Heart left ventricle (tissue), 16 donors: ENCODE measurements around the gene CCDC9. TPM values are rescaled to one million over a fixed set of nuclear protein-coding genes. Genes with fewer than 3 reads are reported as not detected.

Experiments
- ATAC-seq, 4 donors: fragments of 200-7000 bp; cut with Tn5 transposase; one replicate each; pipeline ENCODE4 v1.9.1; 2020 to 2022; ENCODE audit warnings: moderate library complexity in 4 of 4, mild to moderate bottlenecking in 3 of 4, moderate number of reproducible peaks in 1 of 4
- DNase-seq, 5 donors: peaks; one replicate each; pipeline ENCODE4 v3.0.0-alpha.2; 2020
- H3K27ac ChIP-seq, 12 donors: fragments of 200-600 bp; sonication (generic) in 4 of 12; one replicate each; pipeline versions ENCODE4 v1.5.0 to v1.8.0; 2016 to 2022; ENCODE audit warnings: mild to moderate bottlenecking in 2 of 12
- H3K27me3 ChIP-seq, 9 donors: fragments of 200-600 bp; sonication (generic) in 2 of 9; one replicate each; pipeline versions ENCODE4 v1.5.1 to v1.8.0; 2016 to 2022; ENCODE audit warnings: mild to moderate bottlenecking in 3 of 9
- H3K36me3 ChIP-seq, 9 donors: fragments of 200-600 bp; sonication (generic) in 2 of 9; one replicate each; pipeline versions ENCODE4 v1.5.0 to v1.8.0; 2018 to 2022; ENCODE audit warnings: mild to moderate bottlenecking in 2 of 9
- H3K4me1 ChIP-seq, 12 donors: fragments of 200-600 bp; sonication (generic) in 4 of 12; one replicate each; pipeline versions ENCODE4 v1.5.0 to v1.8.0; 2016 to 2022; ENCODE audit warnings: mild to moderate bottlenecking in 3 of 12
- H3K4me3 ChIP-seq, 12 donors: fragments of 200-600 bp; sonication (generic) in 4 of 12; one replicate each; pipeline versions ENCODE4 v1.5.0 to v1.8.0; 2017 to 2022; ENCODE audit warnings: mild to moderate bottlenecking in 9 of 12, moderate library complexity in 4 of 12
- H3K9me3 ChIP-seq, 12 donors: fragments of 200-600 bp; sonication (generic) in 4 of 12; one replicate each; pipeline versions ENCODE4 v1.5.0 to v1.8.0; 2016 to 2022; ENCODE audit warnings: mild to moderate bottlenecking in 1 of 12
- POLR2A ChIP-seq, 2 donors: fragments of 450-650 bp; IDR thresholded peaks; one replicate each; pipeline ENCODE4 v1.6.1; 2017; ENCODE audit warnings: antibody characterized with exemption in 2 of 2, mild to moderate bottlenecking in 2 of 2, moderate library complexity in 2 of 2
- WGBS, 4 donors: extraction: QIAGEN DNeasy Blood & Tissue Kit in 2 of 4; methylation state at CpG; one replicate each; pipeline versions ENCODE4 v1.1.5 to v1.1.7; 2013 to 2018; 5-methylcytosine and 5-hydroxymethylcytosine counted together
- intact Hi-C, 10 donors: fragments of 100-400 bp; cut with DNase I; formaldehyde crosslinking; loops; one replicate each; pipeline versions ENCODE4 v1.11.1 to v1.14.2; 2022
- polyA plus RNA-seq, 2 donors: library from polyadenylated mRNA; stranded (reverse); fragments of 200-250 nt; gene quantifications; one replicate each; pipeline ENCODE4 v1.2.3, GENCODE V29; 2013
- total RNA-seq, 9 donors: library from RNA; depleted of rRNA in 2 of 9; stranded (reverse); fragments of >200 nt in 2 of 9; fragmentation: NEBNext Ultra II Directional in 3 of 9; extraction: Animal tissue kit (Norgen Biotek cat#: 25700) in 3 of 9; gene quantifications; one replicate each; pipeline versions ENCODE4 v1.1.0 to v1.2.4, GENCODE V29; 2016 to 2023
- TF ChIP-seq, protein P1 (sequence below), 12 donors: fragments of 200-600 bp; sonication (generic) in 4 of 12; IDR thresholded peaks; one replicate each; pipeline versions ENCODE4 v1.5.0 to v1.8.0; 2018 to 2022; ENCODE audit warnings: antibody characterized with exemption in 12 of 12, mild to moderate bottlenecking in 5 of 12
- donor health status: ischemic (EF 13 %, LVEDD 7.1; RV severe dilation, severe dysfunction).
- donor health status: healthy with polysubstance abuse.
- donor health status: DM: no; HTN: yes; CAD: no.
- donor health status: DM: no; HTN: no; CAD: no.
- donor health status: ischemic (EF 25% LVEDD 6.9; RV normal size, moderate dysfunction).
- donor health status: ischemic (EF 25% LVEDD 5.7; RV mildly dilated, moderate dysfunction).
- donor health status: healthy.
- donor health status: DM: yes; HTN: yes; CAD: no.
- donor health status: ischemic (EF 35%, LVEDD 5.7; RV mildly dilated, moderate dysfunction).
- donor health status: nonischemic (EF 11% LVEDD 7.7; RV severe dilation, severe dysfunction).
- donor health status: DM: yes; HTN: yes; CAD: no.
- donor health status: PGD.
- donor health status: ischemic (EF 29% LVEDD 5.4; RV normal size, mild dysfunction).
- donor health status: nonischemic (EF 23%, LVEDD 6.1; RV moderate dilation, normal function).

The CCDC9 gene
- total and polyA plus RNA-seq, 11 donors: 6.7 to 33.3 (median 15.5) TPM

- no peak overlapping the region for H3K27ac ChIP-seq
- intact Hi-C loops: no loop called here
- no peaks in the 10 kb centered on the region for H3K9me3 ChIP-seq
- no peak overlapping the region for H3K4me3 ChIP-seq
- H3K4me1 ChIP-seq: no peaks in the 10 kb centered on the region
- peaks cover 3 to 100% (median 93%) of the 10 kb centered on the region in 9 donors for H3K36me3 ChIP-seq
- no peak for TF ChIP-seq POLR2A (IDR thresholded peaks at IDR 0.05)
- TF ChIP-seq, protein P1, sequence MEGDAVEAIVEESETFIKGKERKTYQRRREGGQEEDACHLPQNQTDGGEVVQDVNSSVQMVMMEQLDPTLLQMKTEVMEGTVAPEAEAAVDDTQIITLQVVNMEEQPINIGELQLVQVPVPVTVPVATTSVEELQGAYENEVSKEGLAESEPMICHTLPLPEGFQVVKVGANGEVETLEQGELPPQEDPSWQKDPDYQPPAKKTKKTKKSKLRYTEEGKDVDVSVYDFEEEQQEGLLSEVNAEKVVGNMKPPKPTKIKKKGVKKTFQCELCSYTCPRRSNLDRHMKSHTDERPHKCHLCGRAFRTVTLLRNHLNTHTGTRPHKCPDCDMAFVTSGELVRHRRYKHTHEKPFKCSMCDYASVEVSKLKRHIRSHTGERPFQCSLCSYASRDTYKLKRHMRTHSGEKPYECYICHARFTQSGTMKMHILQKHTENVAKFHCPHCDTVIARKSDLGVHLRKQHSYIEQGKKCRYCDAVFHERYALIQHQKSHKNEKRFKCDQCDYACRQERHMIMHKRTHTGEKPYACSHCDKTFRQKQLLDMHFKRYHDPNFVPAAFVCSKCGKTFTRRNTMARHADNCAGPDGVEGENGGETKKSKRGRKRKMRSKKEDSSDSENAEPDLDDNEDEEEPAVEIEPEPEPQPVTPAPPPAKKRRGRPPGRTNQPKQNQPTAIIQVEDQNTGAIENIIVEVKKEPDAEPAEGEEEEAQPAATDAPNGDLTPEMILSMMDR (IDR thresholded peaks at IDR 0.05): no peak
- no peaks in the 10 kb centered on the region for H3K27me3 ChIP-seq
- 89 to 94% (median 92%) methylated on average over 21 of the region's 21 CpGs for WGBS, 4 donors
- DNase-seq (no peak), ATAC-seq (no peak)
These were observed 10.1 kb downstream of the CCDC9 start for GRCh38 chr19:47266401-47266941.

GRCh38 chr19:47267350-47267759 is 11.0 kb downstream of the CCDC9 start:
- TF ChIP-seq POLR2A (IDR thresholded peaks at IDR 0.05): no peak
- TF ChIP-seq, protein P1 (IDR thresholded peaks at IDR 0.05): no peak
- intact Hi-C loops: no loop called here
- Histone ChIP-seq H3K9me3 (no peaks in the 10 kb centered on the region), H3K4me3 (no peak overlapping the region), H3K27ac (no peak overlapping the region), H3K36me3 (peaks cover 3 to 93% (median 87%) of the 10 kb centered on the region in 9 donors), H3K27me3 (no peaks in the 10 kb centered on the region), H3K4me1 (peaks cover 0 to 2% (median under 1%) of the 10 kb centered on the region in 12 donors)
- 91 to 94% (median 93%) methylated on average over 11 to 14 of the region's 14 CpGs for WGBS, 4 donors
- ATAC-seq (no peak), DNase-seq (no peak)

- intact Hi-C loops: no loop called here
- peaks cover 3 to 87% (median 80%) of the 10 kb centered on the region in 9 donors for H3K36me3 ChIP-seq
- no peak overlapping the region for H3K4me3 ChIP-seq
- H3K9me3 ChIP-seq: no peaks in the 10 kb centered on the region
- DNase-seq (no peak), ATAC-seq (no peak)
- H3K27me3 ChIP-seq: no peaks in the 10 kb centered on the region
- TF ChIP-seq, protein P1 (IDR thresholded peaks at IDR 0.05): no peak
- no peak for TF ChIP-seq POLR2A (IDR thresholded peaks at IDR 0.05)
- 82 to 92% (median 86%) methylated on average over 6 of the region's 6 CpGs for WGBS, 4 donors
- H3K27ac ChIP-seq: no peak overlapping the region
- H3K4me1 ChIP-seq: peaks cover 0 to 9% (median 6%) of the 10 kb centered on the region in 12 donors
These were observed 11.7 kb downstream of the CCDC9 start for GRCh38 chr19:47268028-47268427.

GRCh38 chr19:47269596-47269995 is 13.3 kb downstream of the CCDC9 start:
- Histone ChIP-seq H3K27ac (no peak overlapping the region), H3K36me3 (peaks cover 3 to 71% (median 66%) of the 10 kb centered on the region in 9 donors), H3K4me1 (peaks cover 0 to 19% (median 11%) of the 10 kb centered on the region in 12 donors), H3K27me3 (no peaks in the 10 kb centered on the region), H3K9me3 (no peaks in the 10 kb centered on the region), H3K4me3 (no peak overlapping the region)
- intact Hi-C loops: no loop called here
- 91 to 96% (median 94%) methylated on average over 7 of the region's 7 CpGs for WGBS, 4 donors
- DNase-seq: no peak
- ATAC-seq: no peak
- TF ChIP-seq, protein P1 (IDR thresholded peaks at IDR 0.05): no peak
- no peak for TF ChIP-seq POLR2A (IDR thresholded peaks at IDR 0.05)
